Tibial nerve (tissue), 4 donors: ENCODE results near the gene SYT12. TPM values are rescaled to one million over a fixed set of nuclear protein-coding genes. Genes with fewer than 3 reads are reported as not detected.

Source experiments
- DNase-seq, 2 donors: peaks; one replicate each; pipeline ENCODE4 v3.0.0-alpha.2; 2019; ENCODE audit warnings: low spot score in 2 of 2
- H3K27ac ChIP-seq, 4 donors: fragments of 200-600 bp; sonication (generic) in 3 of 4; one replicate each; pipeline ENCODE4 v1.5.1; 2017 to 2019; ENCODE audit warnings: mild to moderate bottlenecking in 1 of 4
- H3K27me3 ChIP-seq, 2 donors: fragments of 200-600 bp; sonication (generic) in 1 of 2; one replicate each; pipeline versions ENCODE4 v1.5.1 to v1.6.0; 2017 to 2019
- H3K36me3 ChIP-seq, 3 donors: fragments of 200-600 bp; sonication (generic); one replicate each; pipeline ENCODE4 v1.5.1; 2018 to 2019
- H3K4me1 ChIP-seq, 4 donors: fragments of 200-600 bp; sonication (generic) in 3 of 4; one replicate each; pipeline ENCODE4 v1.5.1; 2017 to 2019
- H3K4me3 ChIP-seq, 4 donors: fragments of 200-600 bp; sonication (generic) in 3 of 4; one replicate each; pipeline ENCODE4 v1.5.1; 2017 to 2019; ENCODE audit warnings: mild to moderate bottlenecking in 1 of 4, moderate library complexity in 1 of 4
- H3K9me3 ChIP-seq, 4 donors: fragments of 200-600 bp; sonication (generic) in 3 of 4; one replicate each; pipeline ENCODE4 v1.5.1; 2017 to 2019
- EP300 ChIP-seq, 2 donors: sonication (generic); formaldehyde crosslinking; IDR thresholded peaks; one replicate each; pipeline ENCODE4 v1.6.1; 2017; ENCODE audit warnings: antibody characterized with exemption in 2 of 2, mild to moderate bottlenecking in 1 of 2
- POLR2A ChIP-seq, 2 donors: fragments of 450-650 bp; IDR thresholded peaks; one replicate each; pipeline ENCODE4 v1.6.1; 2017; ENCODE audit warnings: antibody characterized with exemption in 2 of 2, mild to moderate bottlenecking in 2 of 2, moderate library complexity in 2 of 2
- WGBS, 2 donors: methylation state at CpG; one replicate each; pipeline ENCODE4 v1.1.5; 2018; 5-methylcytosine and 5-hydroxymethylcytosine counted together
- total RNA-seq, 4 donors: library from RNA; depleted of rRNA; stranded (reverse); fragments of >200 nt; gene quantifications; one replicate each; pipeline ENCODE4 v1.1.0, GENCODE V29; 2016
- TF ChIP-seq, protein P1 (sequence below), 5 experiments: fragments of 200-600 bp in 3 of 5; fragments of 450-650 bp in 2 of 5; sonication (generic) in 3 of 5; IDR thresholded peaks; one replicate each; pipeline ENCODE4 v1.5.1; 2016 to 2019; ENCODE audit warnings: antibody characterized with exemption in 5 of 5, mild to moderate bottlenecking in 3 of 5, moderate library complexity in 2 of 5

SYT12 gene
- total RNA-seq, 4 donors from 2014 or later: 0.20 to 2.4 (median 0.66) TPM; not detected in 1

DNA sequence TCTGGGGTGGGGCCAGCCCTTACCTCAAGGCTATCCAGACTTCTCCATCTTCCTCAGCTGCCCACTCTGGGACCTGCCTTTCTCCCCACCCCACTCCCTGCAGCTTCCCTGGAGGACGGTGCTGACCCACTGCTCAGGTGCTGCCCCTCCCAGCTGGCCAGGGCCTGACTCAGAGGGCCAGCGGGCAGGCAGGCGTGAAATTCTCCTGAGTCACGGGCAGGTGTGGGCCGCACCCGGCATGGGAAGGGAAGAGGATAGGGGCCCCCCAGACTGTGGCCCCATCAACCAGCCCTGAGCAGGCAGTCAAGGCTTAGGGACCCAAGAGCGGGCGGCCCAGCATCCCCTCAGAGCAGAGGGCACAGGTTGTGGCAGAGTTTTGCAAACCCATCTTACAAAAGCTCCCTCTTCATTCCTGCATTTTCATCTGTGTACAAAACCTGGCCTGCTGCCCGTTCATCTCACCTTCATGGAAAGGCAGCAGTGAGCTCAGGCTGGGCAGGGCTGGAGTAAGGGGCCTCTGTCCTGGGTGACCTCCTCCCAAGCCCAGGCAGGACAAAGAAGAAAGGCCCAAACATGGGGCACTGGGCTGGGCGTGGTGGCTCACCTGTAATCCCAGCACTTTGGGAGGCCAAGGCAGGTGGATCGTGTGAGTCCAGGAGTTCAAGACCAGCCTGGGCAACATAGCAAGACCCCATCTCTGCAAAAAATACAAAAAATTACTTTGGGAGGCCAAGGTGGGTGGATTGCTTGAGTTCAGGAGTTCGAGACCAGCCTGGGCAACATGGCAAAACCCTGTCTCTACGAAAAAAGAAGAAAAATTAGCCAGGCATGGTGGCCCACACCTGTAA lies 39.8 kb downstream of the SYT12 start:
- no peaks in the 10 kb centered on the region for H3K9me3 ChIP-seq
- TF ChIP-seq EP300 (IDR thresholded peaks at IDR 0.05): no peak
- TF ChIP-seq, protein P1, sequence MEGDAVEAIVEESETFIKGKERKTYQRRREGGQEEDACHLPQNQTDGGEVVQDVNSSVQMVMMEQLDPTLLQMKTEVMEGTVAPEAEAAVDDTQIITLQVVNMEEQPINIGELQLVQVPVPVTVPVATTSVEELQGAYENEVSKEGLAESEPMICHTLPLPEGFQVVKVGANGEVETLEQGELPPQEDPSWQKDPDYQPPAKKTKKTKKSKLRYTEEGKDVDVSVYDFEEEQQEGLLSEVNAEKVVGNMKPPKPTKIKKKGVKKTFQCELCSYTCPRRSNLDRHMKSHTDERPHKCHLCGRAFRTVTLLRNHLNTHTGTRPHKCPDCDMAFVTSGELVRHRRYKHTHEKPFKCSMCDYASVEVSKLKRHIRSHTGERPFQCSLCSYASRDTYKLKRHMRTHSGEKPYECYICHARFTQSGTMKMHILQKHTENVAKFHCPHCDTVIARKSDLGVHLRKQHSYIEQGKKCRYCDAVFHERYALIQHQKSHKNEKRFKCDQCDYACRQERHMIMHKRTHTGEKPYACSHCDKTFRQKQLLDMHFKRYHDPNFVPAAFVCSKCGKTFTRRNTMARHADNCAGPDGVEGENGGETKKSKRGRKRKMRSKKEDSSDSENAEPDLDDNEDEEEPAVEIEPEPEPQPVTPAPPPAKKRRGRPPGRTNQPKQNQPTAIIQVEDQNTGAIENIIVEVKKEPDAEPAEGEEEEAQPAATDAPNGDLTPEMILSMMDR (IDR thresholded peaks at IDR 0.05): no peak
- H3K4me3 ChIP-seq: no peak overlapping the region
- no peaks in the 10 kb centered on the region for H3K36me3 ChIP-seq
- no peak for DNase-seq
- H3K4me1 ChIP-seq: peaks cover 0 to 1% (median under 1%) of the 10 kb centered on the region in 4 donors
- WGBS, 2 donors: 87% methylated on average over 11 to 13 of the region's 13 CpGs
- H3K27ac ChIP-seq: no peak overlapping the region
- no peaks in the 10 kb centered on the region for H3K27me3 ChIP-seq

DNA sequence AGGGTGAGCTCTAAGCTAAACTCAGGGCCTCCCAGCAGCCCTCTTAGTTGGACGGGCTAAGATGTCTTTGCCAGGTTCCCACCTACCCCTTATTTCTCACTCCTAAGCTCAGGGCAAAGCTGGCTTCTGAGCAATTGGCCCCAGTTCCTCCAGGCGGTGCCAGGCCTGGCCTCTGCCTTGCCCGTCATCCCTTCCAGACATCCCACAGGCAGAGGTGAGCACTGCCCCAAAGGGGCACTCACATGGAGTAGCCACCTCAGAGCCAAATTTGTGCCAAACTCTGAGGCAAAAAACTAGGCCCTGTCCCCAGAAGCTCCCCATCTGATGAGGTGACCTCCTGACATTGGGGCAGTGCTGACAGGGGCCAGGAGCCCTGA lies 43.4 kb downstream of the SYT12 start:
- H3K4me3 ChIP-seq: no peak overlapping the region
- DNase-seq: no peak
- H3K27me3 ChIP-seq: no peaks in the 10 kb centered on the region
- H3K36me3 ChIP-seq: no peaks in the 10 kb centered on the region
- 95 to 97% methylated on average over 3 of the region's 3 CpGs for WGBS, 2 donors
- H3K27ac ChIP-seq: no peak overlapping the region
- H3K4me1 ChIP-seq: peaks cover 0 to 2% (median 0%) of the 10 kb centered on the region in 4 donors
- TF ChIP-seq, protein P1 (IDR thresholded peaks at IDR 0.05): no peak
- TF ChIP-seq EP300 (IDR thresholded peaks at IDR 0.05): no peak
- no peak for TF ChIP-seq POLR2A (IDR thresholded peaks at IDR 0.05)
- H3K9me3 ChIP-seq: no peaks in the 10 kb centered on the region

DNA sequence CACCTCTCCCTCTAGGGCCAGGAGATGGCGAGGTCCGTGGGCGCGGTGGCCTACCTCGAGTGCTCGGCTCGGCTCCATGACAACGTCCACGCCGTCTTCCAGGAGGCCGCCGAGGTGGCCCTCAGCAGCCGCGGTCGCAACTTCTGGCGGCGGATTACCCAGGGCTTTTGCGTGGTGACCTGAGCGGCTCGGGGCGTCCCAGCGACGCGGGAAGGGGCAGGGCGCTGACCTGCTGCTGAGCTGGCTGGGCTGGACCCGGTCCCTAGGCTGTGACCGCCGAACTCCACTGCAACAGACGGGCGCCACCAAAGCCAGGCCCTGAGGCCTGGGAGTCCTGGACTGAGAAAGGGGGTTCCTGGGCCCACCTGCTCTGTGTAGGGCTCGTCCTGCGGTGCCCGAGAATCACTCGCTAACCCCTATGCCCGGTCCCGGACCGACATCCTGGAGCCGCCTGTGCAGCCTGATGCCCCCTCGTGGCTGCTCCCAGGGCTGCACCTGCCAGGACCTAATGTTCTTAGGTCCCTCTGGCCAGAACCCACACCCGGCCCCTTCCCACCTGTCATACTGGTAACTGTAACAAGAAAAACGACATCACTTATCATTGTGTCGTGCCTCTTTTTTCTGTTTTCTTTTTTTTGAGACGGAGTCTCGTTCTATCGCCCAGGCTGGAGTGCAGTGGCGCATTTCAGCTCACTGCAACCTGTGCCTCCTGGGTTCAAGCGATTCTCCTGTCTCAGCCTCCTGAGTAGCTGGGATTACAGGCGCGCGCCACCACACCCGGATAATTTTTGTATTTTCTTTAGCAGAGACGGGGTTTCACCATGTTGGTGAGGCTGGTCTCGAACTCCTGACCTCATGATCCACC lies 48.7 kb downstream of the SYT12 start:
- TF ChIP-seq EP300 (IDR thresholded peaks at IDR 0.05): no peak
- TF ChIP-seq, protein P1 (IDR thresholded peaks at IDR 0.05): peak; percentile 76 to 86 (median 82)
- Histone ChIP-seq H3K27ac (no peak overlapping the region), H3K27me3 (no peaks in the 10 kb centered on the region), H3K36me3 (no peaks in the 10 kb centered on the region), H3K4me3 (peak overlapping the region in 2 of 4 donors; percentile 28 to 40), H3K4me1 (peaks cover 0 to 6% (median 0%) of the 10 kb centered on the region in 4 donors), H3K9me3 (no peaks in the 10 kb centered on the region)
- WGBS, 2 donors: 47 to 49% methylated on average over 35 to 47 of the region's 53 CpGs
- peak; percentile 48 to 74 for DNase-seq

DNA sequence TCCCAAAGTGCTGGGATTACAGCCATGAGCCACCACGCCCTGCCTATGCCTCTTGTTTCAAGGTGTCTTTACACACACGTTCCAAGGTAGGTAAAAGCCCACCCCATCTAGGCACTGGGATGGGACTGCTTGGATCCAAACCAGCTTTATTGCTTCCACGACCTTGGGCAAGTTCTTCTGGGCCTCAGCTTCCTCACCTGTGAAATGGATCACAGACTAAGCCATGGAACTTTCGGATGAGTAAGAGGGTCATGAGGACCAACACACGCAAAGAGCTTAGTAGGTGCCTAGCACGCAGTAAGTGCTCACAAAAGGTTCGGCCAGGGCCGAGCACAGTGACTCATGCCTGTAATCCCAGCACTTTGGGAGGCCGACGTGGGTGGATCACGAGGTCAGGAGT lies 49.4 kb downstream of the SYT12 start:
- Histone ChIP-seq H3K27ac (no peak overlapping the region), H3K27me3 (no peaks in the 10 kb centered on the region), H3K36me3 (no peaks in the 10 kb centered on the region), H3K9me3 (no peaks in the 10 kb centered on the region), H3K4me3 (no peak overlapping the region), H3K4me1 (peaks cover 0 to 7% (median 0%) of the 10 kb centered on the region in 4 donors)
- 83 to 89% methylated on average over 9 to 11 of the region's 11 CpGs for WGBS, 2 donors
- TF ChIP-seq EP300 (IDR thresholded peaks at IDR 0.05) (no peak), POLR2A (IDR thresholded peaks at IDR 0.05) (no peak)
- TF ChIP-seq, protein P1 (IDR thresholded peaks at IDR 0.05): no peak
- no peak for DNase-seq

DNA sequence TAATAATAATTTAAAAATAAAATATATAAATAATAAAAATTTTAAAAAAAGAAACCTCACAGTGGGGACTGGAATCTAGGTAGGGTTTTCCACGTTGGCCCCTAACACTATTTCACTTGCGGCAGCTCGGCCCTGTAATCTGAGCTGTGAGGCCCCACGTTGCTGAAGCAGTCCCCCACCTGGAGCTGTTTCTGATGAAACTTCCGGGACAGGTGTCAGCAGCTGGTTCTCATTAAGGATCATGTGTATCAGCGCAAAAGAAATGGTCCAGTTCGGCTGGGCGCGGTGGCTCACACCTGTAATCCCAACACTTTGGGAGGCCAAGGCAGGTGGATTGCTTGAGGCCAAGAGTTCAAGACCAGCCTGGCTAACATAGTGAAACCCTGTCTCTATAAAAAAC lies 51.0 kb downstream of the SYT12 start:
- no peak overlapping the region for H3K4me3 ChIP-seq
- DNase-seq: no peak
- H3K27ac ChIP-seq: no peak overlapping the region
- peaks cover 0 to 21% (median 0%) of the 10 kb centered on the region in 4 donors for H3K4me1 ChIP-seq
- WGBS, 2 donors: 82 to 84% methylated on average over 9 of the region's 9 CpGs
- no peak for TF ChIP-seq EP300 (IDR thresholded peaks at IDR 0.05)
- TF ChIP-seq POLR2A (IDR thresholded peaks at IDR 0.05): no peak
- TF ChIP-seq, protein P1 (IDR thresholded peaks at IDR 0.05): no peak
- no peaks in the 10 kb centered on the region for H3K9me3 ChIP-seq
- no peaks in the 10 kb centered on the region for H3K36me3 ChIP-seq
- H3K27me3 ChIP-seq: no peaks in the 10 kb centered on the region
